ENCODE data around the gene KRTAP1-4. TPM values are rescaled to one million over a fixed set of nuclear protein-coding genes. Genes with fewer than 3 reads are reported as not detected.
A peak's percentile ranks its signal among the peaks of the same experiment; 100 is the strongest.
"Not testable (repeated sequence)": the region's sequence is repeated elsewhere in the genome, so short reads cannot be mapped to it uniquely, and the experiment has no call there.

KRTAP1-4 gene
- total RNA-seq, 1 experiment from 2014 or later, result not detected

- H3F3A ChIP-seq (ENCODE audit: low read length, unreplicated experiment), result no peaks in the 10 kb centered on the region
- intact Hi-C loops (cut with micrococcal nuclease), result loop anchor here (10.0 kb wide), 2 partner anchors 61 to 89 kb away; partner anchors contain the start of genes KRTAP2-3 and KRTAP2-4
- H3K9me2 ChIP-seq (replicated peaks; ENCODE audit: low read length), result no peaks in the 10 kb centered on the region
- no peak overlapping the region for H3K9ac ChIP-seq (ENCODE audit: low read length)
- no peaks in the 10 kb centered on the region for H3K79me2 ChIP-seq (ENCODE audit: low read length)
- no peak overlapping the region for H3K4me2 ChIP-seq (ENCODE audit: low read length)
- no peaks in the 10 kb centered on the region for H3K36me3 ChIP-seq (ENCODE audit: low read depth, low read length)
- no peaks in the 10 kb centered on the region for H3K27me3 ChIP-seq (ENCODE audit: low read length)
- peaks cover 28% of the 10 kb centered on the region for H3K4me1 ChIP-seq (ENCODE audit: insufficient read depth, low read length)
- no peak overlapping the region for H3K27ac ChIP-seq (ENCODE audit: low read length)
- BruUV-seq (replicated peaks), result no TSS peak
- ATAC-seq (no peak), DNase-seq (no peak)
- H3K9me3 ChIP-seq (ENCODE audit: low read length), result no peaks in the 10 kb centered on the region
- no peaks in the 10 kb centered on the region for H4K20me1 ChIP-seq (ENCODE audit: low read length)
- POLR2A ChIA-PET (ENCODE audit: unreplicated experiment), result no interaction called here
- CTCF ChIA-PET, result no interaction called here
- H3K4me3 ChIP-seq (ENCODE audit: low read length), result no peak overlapping the region
- no peak overlapping the region for H2AFZ ChIP-seq (ENCODE audit: low read length)
- TF ChIP-seq EZH2phosphoT487 (IDR thresholded peaks at IDR 0.05; ENCODE audit: borderline replicate concordance, low read length), result no peak
Measured at GRCh38 chr17:41003926-41004325, 26.1 kb downstream of the KRTAP1-4 start.

GRCh38 chr17:41002814-41003213 is 27.2 kb downstream of the KRTAP1-4 start:
- no TSS peak for BruUV-seq (replicated peaks)
- POLR2A ChIA-PET (ENCODE audit: unreplicated experiment), result no interaction called here
- peak; percentile 61 for DNase-seq
- no peaks in the 10 kb centered on the region for H3K36me3 ChIP-seq (ENCODE audit: low read depth, low read length)
- H3K9me3 ChIP-seq (ENCODE audit: low read length), result no peaks in the 10 kb centered on the region
- H3K4me1 ChIP-seq (ENCODE audit: insufficient read depth, low read length), result peaks cover 21% of the 10 kb centered on the region
- peak overlapping the region; percentile 23 for H3K27ac ChIP-seq (ENCODE audit: low read length)
- peak; percentile 69 for ATAC-seq
- H4K20me1 ChIP-seq (ENCODE audit: low read length), result no peaks in the 10 kb centered on the region
- H3K27me3 ChIP-seq (ENCODE audit: low read length), result no peaks in the 10 kb centered on the region
- CTCF ChIA-PET, result no interaction called here
- H2AFZ ChIP-seq (ENCODE audit: low read length), result peak overlapping the region; percentile 32; the same call in 1 of the 2 replicates
- H3K4me2 ChIP-seq (ENCODE audit: low read length), result peak overlapping the region; percentile 35; the same call in 1 of the 2 replicates
- intact Hi-C loops (cut with micrococcal nuclease), result loop anchor here (10.0 kb wide), 2 partner anchors 62 to 88 kb away; partner anchors contain the start of genes KRTAP2-3 and KRTAP2-4
- no peak for TF ChIP-seq CTCF (conservative IDR thresholded peaks at IDR 0.05; ENCODE audit: low read depth, low read length)
- H3K79me2 ChIP-seq (ENCODE audit: low read length), result no peaks in the 10 kb centered on the region
- no peak overlapping the region for H3K4me3 ChIP-seq (ENCODE audit: low read length)
- no peak overlapping the region for H3K9ac ChIP-seq (ENCODE audit: low read length)
- H3F3A ChIP-seq (ENCODE audit: low read length, unreplicated experiment), result no peaks in the 10 kb centered on the region
- no peaks in the 10 kb centered on the region for H3K9me2 ChIP-seq (replicated peaks; ENCODE audit: low read length)

- ChIA-PET CTCF (no interaction called here), POLR2A (ENCODE audit: unreplicated experiment) (no interaction called here)
- H4K20me1 ChIP-seq (ENCODE audit: low read length), result no peaks in the 10 kb centered on the region
- no peak overlapping the region for H3K4me3 ChIP-seq (ENCODE audit: low read length)
- H3K9me2 ChIP-seq (replicated peaks; ENCODE audit: low read length), result no peaks in the 10 kb centered on the region
- no peaks in the 10 kb centered on the region for H3F3A ChIP-seq (ENCODE audit: low read length, unreplicated experiment)
- H3K9ac ChIP-seq (ENCODE audit: low read length), result no peak overlapping the region
- intact Hi-C loops (cut with micrococcal nuclease), result loop anchor here (10.0 kb wide), 2 partner anchors 63 to 87 kb away; partner anchors contain the start of genes KRTAP2-3 and KRTAP2-4
- no peaks in the 10 kb centered on the region for H3K9me3 ChIP-seq (ENCODE audit: low read length)
- no TSS peak for BruUV-seq (replicated peaks)
- no peak overlapping the region for H3K27ac ChIP-seq (ENCODE audit: low read length)
- H2AFZ ChIP-seq (ENCODE audit: low read length), result no peak overlapping the region
- ATAC-seq, result no peak
- TF ChIP-seq EZH2 (IDR thresholded peaks at IDR 0.05; ENCODE audit: low read length, unreplicated experiment), result no peak
- no peak for TF ChIP-seq EZH2phosphoT487 (IDR thresholded peaks at IDR 0.05; ENCODE audit: borderline replicate concordance, low read length)
- TF ChIP-seq CTCF (conservative IDR thresholded peaks at IDR 0.05; ENCODE audit: low read depth, low read length), result no peak
- H3K4me2 ChIP-seq (ENCODE audit: low read length), result no peak overlapping the region
- no peaks in the 10 kb centered on the region for H3K27me3 ChIP-seq (ENCODE audit: low read length)
- H3K79me2 ChIP-seq (ENCODE audit: low read length), result no peaks in the 10 kb centered on the region
- peaks cover 21% of the 10 kb centered on the region for H3K4me1 ChIP-seq (ENCODE audit: insufficient read depth, low read length)
- no peaks in the 10 kb centered on the region for H3K36me3 ChIP-seq (ENCODE audit: low read depth, low read length)
- no peak for DNase-seq
Measured at GRCh38 chr17:41001795-41002194, 28.2 kb downstream of the KRTAP1-4 start.

GRCh38 chr17:40999563-40999962 is 30.4 kb downstream of the KRTAP1-4 start, which contains the start of gene KRTAP3-2:
Gene KRTAP3-2, minus strand, starts transcription at chr17:40999906. Its CDS starts 53 bp downstream, at chr17:40999853.
- H3K4me2 ChIP-seq (ENCODE audit: low read length); intact Hi-C loops (cut with micrococcal nuclease); H3K9me2 ChIP-seq (replicated peaks; ENCODE audit: low read length); H3K79me2 ChIP-seq (ENCODE audit: low read length); H4K20me1 ChIP-seq (ENCODE audit: low read length); ATAC-seq; H3K27ac ChIP-seq (ENCODE audit: low read length); H3K27me3 ChIP-seq (ENCODE audit: low read length); H3K9me3 ChIP-seq (ENCODE audit: low read length); CTCF ChIA-PET; H2AFZ ChIP-seq (ENCODE audit: low read length); BruUV-seq (replicated peaks); H3K36me3 ChIP-seq (ENCODE audit: low read depth, low read length); POLR2A ChIA-PET (ENCODE audit: unreplicated experiment); H3K9ac ChIP-seq (ENCODE audit: low read length); DNase-seq; H3K4me3 ChIP-seq (ENCODE audit: low read length); H3F3A ChIP-seq (ENCODE audit: low read length, unreplicated experiment): not testable (repeated sequence)
- peaks cover 21% of the 10 kb centered on the region for H3K4me1 ChIP-seq (ENCODE audit: insufficient read depth, low read length)
